ENCODE results near the gene PITRM1. TPM values are rescaled to one million over a fixed set of nuclear protein-coding genes. Genes with fewer than 3 reads are reported as not detected.

The PITRM1 gene
- total RNA-seq, 1 donor from 2014 or later = 47.6 TPM

- Mint-ChIP-seq H3K4me3 (ENCODE audit: low read depth) (no peak overlapping the region), H3K27me3 (peaks cover 3% of the 10 kb centered on the region), H3K4me1 (ENCODE audit: low read depth) (peaks cover 4% of the 10 kb centered on the region), H3K9me3 (ENCODE audit: low read depth) (no peaks in the 10 kb centered on the region), H3K36me3 (ENCODE audit: insufficient read depth) (no peaks in the 10 kb centered on the region), H3K27ac (peak overlapping the region; percentile 73)
- TF ChIP-seq, protein P1, sequence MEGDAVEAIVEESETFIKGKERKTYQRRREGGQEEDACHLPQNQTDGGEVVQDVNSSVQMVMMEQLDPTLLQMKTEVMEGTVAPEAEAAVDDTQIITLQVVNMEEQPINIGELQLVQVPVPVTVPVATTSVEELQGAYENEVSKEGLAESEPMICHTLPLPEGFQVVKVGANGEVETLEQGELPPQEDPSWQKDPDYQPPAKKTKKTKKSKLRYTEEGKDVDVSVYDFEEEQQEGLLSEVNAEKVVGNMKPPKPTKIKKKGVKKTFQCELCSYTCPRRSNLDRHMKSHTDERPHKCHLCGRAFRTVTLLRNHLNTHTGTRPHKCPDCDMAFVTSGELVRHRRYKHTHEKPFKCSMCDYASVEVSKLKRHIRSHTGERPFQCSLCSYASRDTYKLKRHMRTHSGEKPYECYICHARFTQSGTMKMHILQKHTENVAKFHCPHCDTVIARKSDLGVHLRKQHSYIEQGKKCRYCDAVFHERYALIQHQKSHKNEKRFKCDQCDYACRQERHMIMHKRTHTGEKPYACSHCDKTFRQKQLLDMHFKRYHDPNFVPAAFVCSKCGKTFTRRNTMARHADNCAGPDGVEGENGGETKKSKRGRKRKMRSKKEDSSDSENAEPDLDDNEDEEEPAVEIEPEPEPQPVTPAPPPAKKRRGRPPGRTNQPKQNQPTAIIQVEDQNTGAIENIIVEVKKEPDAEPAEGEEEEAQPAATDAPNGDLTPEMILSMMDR (IDR thresholded peaks at IDR 0.05; ENCODE audit: unreplicated experiment) = no peak
- DNase-seq (ENCODE audit: low spot score, unreplicated experiment) = no peak
Observed at GRCh38 chr10:3095373-3096139, 77.0 kb downstream of the PITRM1 start.

DNA sequence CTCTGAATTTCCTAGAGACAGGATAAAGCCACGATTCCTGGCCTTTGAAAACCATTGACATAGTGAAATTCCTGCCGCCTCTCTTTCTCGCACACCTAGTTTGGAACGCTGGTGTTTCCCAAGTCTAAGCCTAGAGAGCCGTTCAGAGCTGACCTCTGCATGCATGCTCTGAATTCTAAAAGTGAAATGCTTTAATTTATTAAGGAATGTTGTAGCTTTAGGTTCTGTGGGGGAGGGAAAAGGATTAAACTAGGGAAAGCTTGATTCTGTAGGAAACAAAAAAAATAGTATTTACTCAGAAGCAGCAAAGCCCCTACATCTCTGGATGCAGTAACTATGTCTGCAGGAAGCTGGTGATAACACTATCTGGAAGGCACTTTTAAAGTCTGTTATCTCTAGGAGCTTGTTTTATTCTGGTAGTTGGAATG is 78.0 kb downstream of the PITRM1 start:
- Mint-ChIP-seq H3K4me3 (ENCODE audit: low read depth) (no peak overlapping the region), H3K9me3 (ENCODE audit: low read depth) (no peaks in the 10 kb centered on the region), H3K27ac (peak overlapping the region; percentile 6), H3K27me3 (peaks cover 3% of the 10 kb centered on the region), H3K36me3 (ENCODE audit: insufficient read depth) (no peaks in the 10 kb centered on the region), H3K4me1 (ENCODE audit: low read depth) (peaks cover 4% of the 10 kb centered on the region)
- TF ChIP-seq, protein P1 (IDR thresholded peaks at IDR 0.05; ENCODE audit: unreplicated experiment) = no peak
- no peak for DNase-seq (ENCODE audit: low spot score, unreplicated experiment)

DNA sequence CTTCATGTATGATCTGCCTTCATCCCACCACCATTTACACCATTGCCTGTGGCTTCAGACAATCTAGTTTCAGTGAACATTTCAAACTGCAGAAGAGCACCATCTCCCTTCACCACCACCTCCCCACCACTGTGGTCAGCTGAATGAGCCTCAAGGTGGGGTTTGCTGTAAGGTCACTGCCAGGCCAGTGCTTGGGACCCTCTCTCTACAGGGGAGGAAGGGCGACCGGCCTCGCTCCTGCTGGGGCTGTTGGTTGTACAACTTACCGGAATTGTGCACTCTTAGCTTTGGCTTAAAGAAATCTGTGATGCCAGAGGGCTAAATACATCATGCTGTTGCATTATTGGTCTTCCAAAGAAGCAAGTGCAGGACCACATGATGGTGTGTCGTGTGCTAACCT is 78.6 kb downstream of the PITRM1 start:
- TF ChIP-seq, protein P1 (IDR thresholded peaks at IDR 0.05; ENCODE audit: unreplicated experiment) = no peak
- Mint-ChIP-seq H3K4me1 (ENCODE audit: low read depth) (peaks cover 4% of the 10 kb centered on the region), H3K36me3 (ENCODE audit: insufficient read depth) (no peaks in the 10 kb centered on the region), H3K4me3 (ENCODE audit: low read depth) (no peak overlapping the region), H3K27ac (no peak overlapping the region), H3K27me3 (peaks cover 3% of the 10 kb centered on the region), H3K9me3 (ENCODE audit: low read depth) (no peaks in the 10 kb centered on the region)
- DNase-seq (ENCODE audit: low spot score, unreplicated experiment) = no peak

DNA sequence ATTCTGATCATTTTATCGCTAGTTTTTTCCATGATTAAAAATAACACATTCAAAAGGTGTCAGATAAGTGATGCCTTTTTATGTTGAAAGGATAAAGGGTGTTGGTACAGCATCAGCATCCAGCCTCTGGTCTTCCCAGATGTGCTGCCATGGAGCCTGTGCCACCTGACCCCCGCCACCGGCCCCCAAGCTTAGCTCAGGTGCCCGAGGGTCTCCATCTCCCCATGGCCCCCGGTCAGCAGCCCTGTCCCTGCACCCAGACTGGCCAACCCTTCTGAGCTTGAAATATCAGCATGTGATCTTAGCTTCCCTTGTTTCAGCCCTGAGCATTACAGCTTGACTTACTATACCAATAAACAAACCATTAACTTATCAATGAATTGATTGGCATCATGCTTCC is 80.7 kb downstream of the PITRM1 start:
- no peak overlapping the region for H3K27ac Mint-ChIP-seq
- H3K9me3 Mint-ChIP-seq (ENCODE audit: low read depth) = no peaks in the 10 kb centered on the region
- TF ChIP-seq, protein P1 (IDR thresholded peaks at IDR 0.05; ENCODE audit: unreplicated experiment) = no peak
- peaks cover 4% of the 10 kb centered on the region for H3K4me1 Mint-ChIP-seq (ENCODE audit: low read depth)
- no peaks in the 10 kb centered on the region for H3K36me3 Mint-ChIP-seq (ENCODE audit: insufficient read depth)
- no peak for DNase-seq (ENCODE audit: low spot score, unreplicated experiment)
- H3K4me3 Mint-ChIP-seq (ENCODE audit: low read depth) = no peak overlapping the region
- H3K27me3 Mint-ChIP-seq = peaks cover 3% of the 10 kb centered on the region

GRCh38 chr10:3090914-3091787 is 81.4 kb downstream of the PITRM1 start:
- H3K9me3 Mint-ChIP-seq (ENCODE audit: low read depth) = no peaks in the 10 kb centered on the region
- H3K27me3 Mint-ChIP-seq = peaks cover 3% of the 10 kb centered on the region
- TF ChIP-seq, protein P1 (IDR thresholded peaks at IDR 0.05; ENCODE audit: unreplicated experiment) = no peak
- H3K4me1 Mint-ChIP-seq (ENCODE audit: low read depth) = peaks cover 4% of the 10 kb centered on the region
- no peak overlapping the region for H3K4me3 Mint-ChIP-seq (ENCODE audit: low read depth)
- no peaks in the 10 kb centered on the region for H3K36me3 Mint-ChIP-seq (ENCODE audit: insufficient read depth)
- DNase-seq (ENCODE audit: low spot score, unreplicated experiment) = no peak
- no peak overlapping the region for H3K27ac Mint-ChIP-seq
